Thyroid gland (tissue), 4 donors: ENCODE measurements around the gene GLG1. TPM values are rescaled to one million over a fixed set of nuclear protein-coding genes. Genes with fewer than 3 reads are reported as not detected.

Experiments used
- DNase-seq, 2 donors: peaks; one replicate each; pipeline ENCODE4 v3.0.0-alpha.2; 2019
- H3K27ac ChIP-seq, 3 donors: fragments of 200-600 bp; sonication (generic); 1 replicate in 2 of 3; 2 replicates in 1 of 3; pipeline ENCODE4 v1.5.1; 2016 to 2019; ENCODE audit warnings: mild to moderate bottlenecking in 1 of 3, moderate library complexity in 1 of 3
- H3K27me3 ChIP-seq: fragments of 200-600 bp; sonication (generic); one replicate; pipeline ENCODE4 v1.5.1; 2019
- H3K36me3 ChIP-seq, 2 donors: fragments of 200-600 bp; sonication (generic); one replicate each; pipeline ENCODE4 v1.5.1; 2016 to 2019
- H3K4me1 ChIP-seq, 2 donors: fragments of 200-600 bp; sonication (generic); one replicate each; pipeline ENCODE4 v1.5.1; 2017 to 2019
- H3K4me3 ChIP-seq, 3 donors: fragments of 200-600 bp; sonication (generic); replicated peaks in 1 of 3; 1 replicate in 2 of 3; 2 replicates in 1 of 3; pipeline ENCODE4 v1.5.1; 2016; ENCODE audit warnings: mild to moderate bottlenecking in 1 of 3
- H3K9me3 ChIP-seq: fragments of 200-600 bp; sonication (generic); one replicate; pipeline ENCODE4 v1.5.1; 2017
- POLR2A ChIP-seq, 2 donors: fragments of 450-650 bp; IDR thresholded peaks; one replicate each; pipeline ENCODE4 v1.6.1; 2017; ENCODE audit warnings: antibody characterized with exemption in 2 of 2, mild to moderate bottlenecking in 2 of 2, moderate library complexity in 1 of 2
- WGBS, 2 donors: methylation state at CpG; one replicate each; pipeline ENCODE4 v1.1.5; 2017; 5-methylcytosine and 5-hydroxymethylcytosine counted together
- intact Hi-C: fragments of 100-400 bp; cut with DNase I; formaldehyde crosslinking; loops from one replicate; pipeline ENCODE4 v1.15.1; 2023
- total RNA-seq, 4 donors: library from RNA; depleted of rRNA; stranded (reverse); fragments of >200 nt; gene quantifications; one replicate each; pipeline ENCODE4 v1.2.3, GENCODE V29; 2016
- TF ChIP-seq, protein P1 (sequence below), 6 experiments: fragments of 200-600 bp in 3 of 6; fragments of 450-650 bp in 3 of 6; sonication (generic) in 3 of 6; IDR thresholded peaks; one replicate each; pipeline ENCODE4 v1.5.1; 2016 to 2019; ENCODE audit warnings: antibody characterized with exemption in 6 of 6, mild to moderate bottlenecking in 2 of 6, inconsistent platforms in 1 of 6, moderate library complexity in 1 of 6

Gene GLG1
- total RNA-seq, 4 donors from 2014 or later = 127 to 182 (median 151) TPM

DNA sequence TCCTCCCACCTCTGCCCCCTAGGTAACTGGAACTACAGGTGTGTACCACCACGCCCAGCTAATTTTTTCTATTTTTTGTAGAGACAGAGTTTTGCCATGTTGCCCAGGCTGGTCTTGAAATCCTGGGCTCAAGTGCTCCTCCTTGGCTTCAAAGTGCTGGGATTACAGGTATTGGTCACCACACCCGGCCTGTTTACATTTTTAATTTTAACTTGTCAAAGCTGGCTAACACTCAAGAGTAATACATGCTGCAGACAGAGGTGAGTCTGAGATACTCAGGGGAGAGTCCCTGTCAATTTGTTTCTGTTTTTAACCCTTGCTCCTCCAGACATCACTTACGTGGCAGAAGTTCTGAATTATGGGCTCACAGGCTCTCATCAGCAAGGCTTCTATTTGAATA lies 134.9 kb downstream of the GLG1 start:
- Histone ChIP-seq H3K9me3 (no peaks in the 10 kb centered on the region), H3K27me3 (no peaks in the 10 kb centered on the region), H3K4me1 (no peaks in the 10 kb centered on the region), H3K4me3 (no peak overlapping the region), H3K27ac (no peak overlapping the region), H3K36me3 (peaks cover 51 to 54% of the 10 kb centered on the region in 2 donors)
- intact Hi-C loops = loop anchor here (10.0 kb wide), 1 partner anchor 153 kb away; no protein-coding TSS in a partner anchor
- TF ChIP-seq, protein P1, sequence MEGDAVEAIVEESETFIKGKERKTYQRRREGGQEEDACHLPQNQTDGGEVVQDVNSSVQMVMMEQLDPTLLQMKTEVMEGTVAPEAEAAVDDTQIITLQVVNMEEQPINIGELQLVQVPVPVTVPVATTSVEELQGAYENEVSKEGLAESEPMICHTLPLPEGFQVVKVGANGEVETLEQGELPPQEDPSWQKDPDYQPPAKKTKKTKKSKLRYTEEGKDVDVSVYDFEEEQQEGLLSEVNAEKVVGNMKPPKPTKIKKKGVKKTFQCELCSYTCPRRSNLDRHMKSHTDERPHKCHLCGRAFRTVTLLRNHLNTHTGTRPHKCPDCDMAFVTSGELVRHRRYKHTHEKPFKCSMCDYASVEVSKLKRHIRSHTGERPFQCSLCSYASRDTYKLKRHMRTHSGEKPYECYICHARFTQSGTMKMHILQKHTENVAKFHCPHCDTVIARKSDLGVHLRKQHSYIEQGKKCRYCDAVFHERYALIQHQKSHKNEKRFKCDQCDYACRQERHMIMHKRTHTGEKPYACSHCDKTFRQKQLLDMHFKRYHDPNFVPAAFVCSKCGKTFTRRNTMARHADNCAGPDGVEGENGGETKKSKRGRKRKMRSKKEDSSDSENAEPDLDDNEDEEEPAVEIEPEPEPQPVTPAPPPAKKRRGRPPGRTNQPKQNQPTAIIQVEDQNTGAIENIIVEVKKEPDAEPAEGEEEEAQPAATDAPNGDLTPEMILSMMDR (IDR thresholded peaks at IDR 0.05) = no peak
- TF ChIP-seq POLR2A (IDR thresholded peaks at IDR 0.05) = no peak
- WGBS, 2 donors = 95% methylated on average over 3 of the region's 3 CpGs
- DNase-seq = no peak

DNA sequence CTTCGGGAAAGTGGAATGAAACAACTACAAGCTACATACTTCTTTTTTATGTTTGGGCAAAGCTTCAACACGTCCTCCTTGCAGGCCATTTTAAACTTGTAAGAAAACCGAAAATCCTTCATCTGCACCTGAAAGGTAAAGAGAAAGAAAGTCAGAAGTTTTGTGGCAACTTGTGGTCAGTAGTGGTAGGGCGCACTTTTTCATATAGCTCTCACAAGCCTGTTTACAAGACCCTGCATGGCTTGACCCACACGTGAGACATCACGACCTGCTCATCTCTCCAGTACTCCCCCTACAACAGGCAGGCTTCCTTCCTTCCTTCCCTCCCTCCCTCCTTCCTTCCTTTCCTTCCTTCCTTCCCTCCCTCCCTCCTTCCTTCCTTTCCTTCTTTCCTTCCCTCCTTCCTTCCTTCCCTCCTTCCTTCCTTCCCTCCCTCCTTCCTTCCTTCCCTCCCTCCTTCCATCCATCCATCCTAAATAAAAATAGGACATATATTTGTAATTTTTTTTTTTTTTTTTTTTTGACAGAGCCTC lies 136.9 kb downstream of the GLG1 start:
- 79 to 88% methylated on average over 5 to 6 of the region's 6 CpGs for WGBS, 2 donors
- TF ChIP-seq POLR2A (IDR thresholded peaks at IDR 0.05) = no peak
- TF ChIP-seq, protein P1 (IDR thresholded peaks at IDR 0.05) = no peak
- no peaks in the 10 kb centered on the region for H3K9me3 ChIP-seq
- peaks cover 50 to 55% of the 10 kb centered on the region in 2 donors for H3K36me3 ChIP-seq
- no peak for DNase-seq
- intact Hi-C loops = loop anchor here (10.0 kb wide), 1 partner anchor 155 kb away; no protein-coding TSS in a partner anchor
- no peaks in the 10 kb centered on the region for H3K27me3 ChIP-seq
- no peak overlapping the region for H3K4me3 ChIP-seq
- H3K4me1 ChIP-seq = no peaks in the 10 kb centered on the region
- no peak overlapping the region for H3K27ac ChIP-seq

DNA sequence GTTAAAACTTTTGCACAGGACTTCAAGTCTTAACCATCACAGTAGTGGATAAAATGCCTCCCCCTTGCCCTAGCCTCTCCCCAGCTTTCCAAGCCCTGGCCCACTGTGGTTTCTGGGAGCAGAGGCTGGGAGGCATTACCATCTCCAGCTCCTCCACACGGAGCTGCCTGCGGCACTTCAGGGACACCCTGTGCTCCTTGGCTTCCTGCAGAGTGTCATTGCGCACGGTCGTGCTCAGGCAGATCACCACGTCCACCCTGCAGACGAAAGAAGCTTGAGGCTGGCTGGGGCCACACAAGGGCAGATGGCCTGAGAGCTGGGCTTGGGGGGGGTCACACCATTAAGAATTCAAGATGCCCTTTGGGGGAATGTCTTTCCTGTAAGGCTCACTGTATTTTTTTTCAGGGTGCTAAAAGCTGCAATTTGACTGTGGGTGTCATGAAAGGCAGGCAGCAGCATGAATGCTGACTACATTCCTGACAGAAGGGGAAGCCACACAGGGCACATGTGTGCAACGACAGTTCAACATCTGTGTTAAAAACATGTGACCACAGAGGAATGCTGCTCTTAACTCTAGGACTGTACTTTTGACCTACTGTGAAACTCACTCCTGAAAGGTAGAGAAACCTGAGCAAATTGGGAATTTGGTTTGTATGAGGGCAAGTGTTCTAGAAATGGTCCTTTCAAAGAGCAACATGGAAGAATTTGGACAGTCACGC lies 137.9 kb downstream of the GLG1 start:
- TF ChIP-seq, protein P1 (IDR thresholded peaks at IDR 0.05) = no peak
- TF ChIP-seq POLR2A (IDR thresholded peaks at IDR 0.05) = no peak
- no peak overlapping the region for H3K4me3 ChIP-seq
- 79 to 94% methylated on average over 4 to 9 of the region's 9 CpGs for WGBS, 2 donors
- no peaks in the 10 kb centered on the region for H3K4me1 ChIP-seq
- DNase-seq = no peak
- H3K27me3 ChIP-seq = no peaks in the 10 kb centered on the region
- intact Hi-C loops = no loop called here
- no peak overlapping the region for H3K27ac ChIP-seq
- H3K9me3 ChIP-seq = no peaks in the 10 kb centered on the region
- H3K36me3 ChIP-seq = peaks cover 56 to 60% of the 10 kb centered on the region in 2 donors

- DNase-seq = no peak
- Histone ChIP-seq H3K9me3 (no peaks in the 10 kb centered on the region), H3K27me3 (no peaks in the 10 kb centered on the region), H3K36me3 (peaks cover 68 to 76% of the 10 kb centered on the region in 2 donors), H3K27ac (no peak overlapping the region), H3K4me3 (no peak overlapping the region), H3K4me1 (no peaks in the 10 kb centered on the region)
- intact Hi-C loops = no loop called here
- TF ChIP-seq, protein P1 (IDR thresholded peaks at IDR 0.05) = no peak
- TF ChIP-seq POLR2A (IDR thresholded peaks at IDR 0.05) = no peak
- 89 to 92% methylated on average over 5 of the region's 5 CpGs for WGBS, 2 donors
Observed at GRCh38 chr16:74466872-74467271, 140.0 kb downstream of the GLG1 start.
